HG03469 (cell line): ENCODE data around the gene LDOC1.
"Not testable (repeated sequence)": the region's sequence is repeated elsewhere in the genome, so short reads cannot be mapped to it uniquely, and the experiment has no call there.

Experiments
- ATAC-seq: cut with Tn5 transposase; IDR thresholded peaks from one replicate; pipeline ENCODE4 v1.9.1; 2021; ENCODE audit warnings: mild to moderate bottlenecking, moderate library complexity, moderate number of reproducible peaks; ENCODE audit not compliant: unreplicated experiment

Gene LDOC1

GRCh38 chrX:141176586-141177451, at the start of gene LDOC1:
Gene LDOC1, minus strand, starts transcription at chrX:141177129. Its CDS starts 108 bp downstream, at chrX:141177021.
- no peak for ATAC-seq

GRCh38 chrX:141221611-141222010, 44.7 kb upstream of the LDOC1 start:
- no peak for ATAC-seq

- no peak for ATAC-seq
Measured at GRCh38 chrX:141220342-141221008, 43.5 kb upstream of the LDOC1 start.

GRCh38 chrX:141214196-141214595, 37.3 kb upstream of the LDOC1 start:
- ATAC-seq: no peak

- no peak for ATAC-seq
Measured at GRCh38 chrX:141201962-141202361, 25.0 kb upstream of the LDOC1 start.

GRCh38 chrX:141188573-141188972, 11.6 kb upstream of the LDOC1 start:
- ATAC-seq: not testable (repeated sequence)

GRCh38 chrX:141185366-141185765, 8.4 kb upstream of the LDOC1 start:
- no peak for ATAC-seq

- ATAC-seq: no peak
Measured at GRCh38 chrX:141183000-141183399, 6.1 kb upstream of the LDOC1 start.

- no peak for ATAC-seq
Measured at GRCh38 chrX:141180851-141181250, 3.9 kb upstream of the LDOC1 start.

GRCh38 chrX:141175786-141176185, 1.1 kb downstream of the LDOC1 start:
- no peak for ATAC-seq

GRCh38 chrX:141164406-141164805, 12.5 kb downstream of the LDOC1 start:
- no peak for ATAC-seq

- ATAC-seq: no peak
Measured at GRCh38 chrX:141158084-141158483, 18.8 kb downstream of the LDOC1 start.

GRCh38 chrX:141155231-141155630, 21.7 kb downstream of the LDOC1 start:
- not testable (repeated sequence) for ATAC-seq

- ATAC-seq: no peak
Measured at GRCh38 chrX:141142946-141143345, 34.0 kb downstream of the LDOC1 start.

GRCh38 chrX:141133272-141133671, 43.7 kb downstream of the LDOC1 start:
- ATAC-seq: no peak

- no peak for ATAC-seq
Measured at GRCh38 chrX:141127146-141127545, 49.8 kb downstream of the LDOC1 start.
